ENCODE data around the gene DBX1. TPM values are rescaled to one million over a fixed set of nuclear protein-coding genes. Genes with fewer than 3 reads are reported as not detected.

Gene DBX1
- total and polyA plus RNA-seq, 4 donors = not detected

- Histone ChIP-seq H3K27me3 (ENCODE audit: control insufficient read depth in 4 of 4, insufficient read depth in 4 of 4, low read length in 3 of 4) (peaks cover 0 to 3% (median 0%) of the 10 kb centered on the region in 4 donors), H3K27ac (ENCODE audit: low read depth in 1 of 2, low read length in 2 of 2) (no peak overlapping the region)
- 75% methylated on average over 3 of the region's 3 CpGs for WGBS
Measured at GRCh38 chr11:20193307-20193706, 33.0 kb upstream of the DBX1 start.

GRCh38 chr11:20192641-20193040 is 32.4 kb upstream of the DBX1 start:
- Histone ChIP-seq H3K9me3 (ENCODE audit: control insufficient read depth in 4 of 4, low read length in 3 of 4) (no peaks in the 10 kb centered on the region), H3K4me1 (ENCODE audit: control insufficient read depth in 4 of 4, insufficient read depth in 4 of 4, low read length in 3 of 4) (no peaks in the 10 kb centered on the region), H3K9ac (ENCODE audit: low read depth in 1 of 2, low read length in 2 of 2) (no peak overlapping the region), H3K27ac (ENCODE audit: low read depth in 1 of 2, low read length in 2 of 2) (no peak overlapping the region), H3K36me3 (ENCODE audit: control insufficient read depth in 4 of 4, insufficient read depth in 3 of 4, low read depth in 1 of 4, low read length in 3 of 4) (no peaks in the 10 kb centered on the region), H3K4me3 (ENCODE audit: low read depth in 1 of 3, low read length in 3 of 3) (no peak overlapping the region), H3K27me3 (ENCODE audit: control insufficient read depth in 4 of 4, insufficient read depth in 4 of 4, low read length in 3 of 4) (peaks cover 0 to 3% (median 0%) of the 10 kb centered on the region in 4 donors)
- DNase-seq (ENCODE audit: low spot score) = no peak
- TF ChIP-seq RAD21 (IDR thresholded peaks at IDR 0.05) = no peak
- TF ChIP-seq GABPA (IDR thresholded peaks at IDR 0.05 in 1 of 2, conservative IDR thresholded peaks at IDR 0.05 in 1 of 2) = no peak
- TF ChIP-seq CTCF (IDR thresholded peaks at IDR 0.05; ENCODE audit: low read depth, low read length, missing input control) = no peak
- no peak for TF ChIP-seq NR2F2 (IDR thresholded peaks at IDR 0.05)
- TF ChIP-seq JUND (IDR thresholded peaks at IDR 0.05) = no peak

More at GRCh38 chr11:20193307-20193706, 33.0 kb upstream of the DBX1 start:
- no peak for DNase-seq (ENCODE audit: low spot score)
- Histone ChIP-seq H3K36me3 (ENCODE audit: control insufficient read depth in 4 of 4, insufficient read depth in 3 of 4, low read depth in 1 of 4, low read length in 3 of 4) (no peaks in the 10 kb centered on the region), H3K9ac (ENCODE audit: low read depth in 1 of 2, low read length in 2 of 2) (no peak overlapping the region), H3K4me1 (ENCODE audit: control insufficient read depth in 4 of 4, insufficient read depth in 4 of 4, low read length in 3 of 4) (no peaks in the 10 kb centered on the region), H3K4me3 (ENCODE audit: low read depth in 1 of 3, low read length in 3 of 3) (no peak overlapping the region), H3K9me3 (ENCODE audit: control insufficient read depth in 4 of 4, low read length in 3 of 4) (no peaks in the 10 kb centered on the region)
- TF ChIP-seq TAF1 (conservative IDR thresholded peaks at IDR 0.05) (no peak), NR2F2 (IDR thresholded peaks at IDR 0.05) (no peak), REST (IDR thresholded peaks at IDR 0.05) (no peak), FOXA1 (IDR thresholded peaks at IDR 0.05) (no peak), ZBTB33 (IDR thresholded peaks at IDR 0.05) (no peak), FOXA2 (IDR thresholded peaks at IDR 0.05) (no peak)

- Histone ChIP-seq H3K36me3 (ENCODE audit: control insufficient read depth in 4 of 4, insufficient read depth in 3 of 4, low read depth in 1 of 4, low read length in 3 of 4) (no peaks in the 10 kb centered on the region), H3K4me1 (ENCODE audit: control insufficient read depth in 4 of 4, insufficient read depth in 4 of 4, low read length in 3 of 4) (no peaks in the 10 kb centered on the region), H3K4me3 (ENCODE audit: low read depth in 1 of 3, low read length in 3 of 3) (no peak overlapping the region), H3K27ac (ENCODE audit: low read depth in 1 of 2, low read length in 2 of 2) (no peak overlapping the region), H3K27me3 (ENCODE audit: control insufficient read depth in 4 of 4, insufficient read depth in 4 of 4, low read length in 3 of 4) (peaks cover 0 to 3% (median 0%) of the 10 kb centered on the region in 4 donors), H3K9me3 (ENCODE audit: control insufficient read depth in 4 of 4, low read length in 3 of 4) (no peaks in the 10 kb centered on the region), H3K9ac (ENCODE audit: low read depth in 1 of 2, low read length in 2 of 2) (no peak overlapping the region)
- WGBS = 91% methylated on average over 2 of the region's 2 CpGs
- TF ChIP-seq MAX (IDR thresholded peaks at IDR 0.05) (no peak), JUND (IDR thresholded peaks at IDR 0.05) (no peak), ATF3 (IDR thresholded peaks at IDR 0.05) (no peak), FOXA2 (IDR thresholded peaks at IDR 0.05) (no peak), NR2F2 (IDR thresholded peaks at IDR 0.05) (no peak), ZBTB33 (IDR thresholded peaks at IDR 0.05) (no peak), SP1 (IDR thresholded peaks at IDR 0.05) (no peak), REST (IDR thresholded peaks at IDR 0.05) (no peak)
- DNase-seq (ENCODE audit: low spot score) = no peak
Measured at GRCh38 chr11:20192151-20192550, 31.9 kb upstream of the DBX1 start.
